ENCODE measurements around the gene CT45A6. TPM values are rescaled to one million over a fixed set of nuclear protein-coding genes. Genes with fewer than 3 reads are reported as not detected.

CT45A6 gene, protein sequence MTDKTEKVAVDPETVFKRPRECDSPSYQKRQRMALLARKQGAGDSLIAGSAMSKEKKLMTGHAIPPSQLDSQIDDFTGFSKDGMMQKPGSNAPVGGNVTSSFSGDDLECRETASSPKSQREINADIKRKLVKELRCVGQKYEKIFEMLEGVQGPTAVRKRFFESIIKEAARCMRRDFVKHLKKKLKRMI
- not detected in 2 replicates for total RNA-seq

DNA sequence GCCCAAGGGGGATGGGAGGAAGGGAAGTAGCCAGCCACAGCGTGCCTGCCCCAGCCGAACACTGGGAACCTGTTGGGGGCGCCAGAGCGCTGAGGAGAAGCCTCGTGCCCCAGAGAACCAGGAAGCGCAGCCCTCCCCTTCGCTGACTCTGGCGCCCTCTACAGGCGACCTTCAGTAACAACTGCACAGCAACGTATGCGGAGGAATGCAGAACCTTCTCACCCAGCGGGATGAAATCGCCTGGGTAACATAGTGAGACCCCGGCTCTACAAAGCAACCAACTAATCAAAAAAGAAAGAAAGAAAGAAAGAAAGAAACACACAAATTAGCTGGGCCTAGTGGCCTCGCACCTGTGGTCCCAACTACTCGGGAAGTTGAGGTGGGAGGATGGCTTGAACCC, at the start of gene CT45A6:
Gene CT45A6 (minus strand): TSS at position 101 of the 400 bp plus-strand sequence. CDS start 3,794 bp downstream, outside the sequence.

DNA sequence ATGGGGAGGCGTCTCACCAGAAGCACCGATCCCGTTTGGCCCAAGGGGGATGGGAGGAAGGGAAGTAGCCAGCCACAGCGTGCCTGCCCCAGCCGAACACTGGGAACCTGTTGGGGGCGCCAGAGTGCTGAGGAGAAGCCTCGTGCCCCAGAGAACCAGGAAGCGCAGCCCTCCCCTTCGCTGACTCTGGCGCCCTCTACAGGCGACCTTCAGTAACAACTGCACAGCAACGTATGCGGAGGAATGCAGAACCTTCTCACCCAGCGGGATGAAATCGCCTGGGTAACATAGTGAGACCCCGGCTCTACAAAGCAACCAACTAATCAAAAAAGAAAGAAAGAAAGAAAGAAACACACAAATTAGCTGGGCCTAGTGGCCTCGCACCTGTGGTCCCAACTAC, 34.6 kb upstream of the CT45A6 start, which contains the start of gene CT45A7:
Gene CT45A7 (minus strand): TSS at position 101 of the 400 bp plus-strand sequence. CDS start 3,747 bp downstream, outside the sequence.

DNA sequence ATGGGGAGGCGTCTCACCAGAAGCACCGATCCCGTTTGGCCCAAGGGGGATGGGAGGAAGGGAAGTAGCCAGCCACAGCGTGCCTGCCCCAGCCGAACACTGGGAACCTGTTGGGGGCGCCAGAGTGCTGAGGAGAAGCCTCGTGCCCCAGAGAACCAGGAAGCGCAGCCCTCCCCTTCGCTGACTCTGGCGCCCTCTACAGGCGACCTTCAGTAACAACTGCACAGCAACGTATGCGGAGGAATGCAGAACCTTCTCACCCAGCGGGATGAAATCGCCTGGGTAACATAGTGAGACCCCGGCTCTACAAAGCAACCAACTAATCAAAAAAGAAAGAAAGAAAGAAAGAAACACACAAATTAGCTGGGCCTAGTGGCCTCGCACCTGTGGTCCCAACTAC, 17.3 kb upstream of the CT45A6 start, which contains the start of gene CT45A2:
Gene CT45A2 (minus strand): TSS at position 101 of the 400 bp plus-strand sequence. CDS start 3,747 bp downstream, outside the sequence.

DNA sequence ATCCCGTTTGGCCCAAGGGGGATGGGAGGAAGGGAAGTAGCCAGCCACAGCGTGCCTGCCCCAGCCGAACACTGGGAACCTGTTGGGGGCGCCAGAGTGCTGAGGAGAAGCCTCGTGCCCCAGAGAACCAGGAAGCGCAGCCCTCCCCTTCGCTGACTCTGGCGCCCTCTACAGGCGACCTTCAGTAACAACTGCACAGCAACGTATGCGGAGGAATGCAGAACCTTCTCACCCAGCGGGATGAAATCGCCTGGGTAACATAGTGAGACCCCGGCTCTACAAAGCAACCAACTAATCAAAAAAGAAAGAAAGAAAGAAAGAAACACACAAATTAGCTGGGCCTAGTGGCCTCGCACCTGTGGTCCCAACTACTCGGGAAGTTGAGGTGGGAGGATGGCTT, 17.2 kb downstream of the CT45A6 start, which contains the start of gene CT45A5:
Gene CT45A5 (minus strand): TSS at position 101 of the 400 bp plus-strand sequence. CDS start 3,774 bp downstream, outside the sequence.

DNA sequence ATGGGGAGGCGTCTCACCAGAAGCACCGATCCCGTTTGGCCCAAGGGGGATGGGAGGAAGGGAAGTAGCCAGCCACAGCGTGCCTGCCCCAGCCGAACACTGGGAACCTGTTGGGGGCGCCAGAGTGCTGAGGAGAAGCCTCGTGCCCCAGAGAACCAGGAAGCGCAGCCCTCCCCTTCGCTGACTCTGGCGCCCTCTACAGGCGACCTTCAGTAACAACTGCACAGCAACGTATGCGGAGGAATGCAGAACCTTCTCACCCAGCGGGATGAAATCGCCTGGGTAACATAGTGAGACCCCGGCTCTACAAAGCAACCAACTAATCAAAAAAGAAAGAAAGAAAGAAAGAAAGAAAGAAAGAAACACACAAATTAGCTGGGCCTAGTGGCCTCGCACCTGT, 34.5 kb downstream of the CT45A6 start, which contains the start of gene CT45A3:
Gene CT45A3 (minus strand): TSS at position 101 of the 400 bp plus-strand sequence. CDS start 3,747 bp downstream, outside the sequence.

Other genes with a start within 250 kb of the CT45A6 start
- gene CT45A1, start 89.1 kb downstream of the CT45A6 start, total RNA-seq, result not detected in 2 replicates
- gene CT45A3, start 34.6 kb downstream of the CT45A6 start, total RNA-seq, result not detected in 2 replicates
- gene CT45A5, start 17.3 kb downstream of the CT45A6 start, total RNA-seq, result not detected in 2 replicates
- gene CT45A2, start 17.2 kb upstream of the CT45A6 start, total RNA-seq, result not detected in 2 replicates
- gene CT45A7, start 34.5 kb upstream of the CT45A6 start, total RNA-seq, result not detected in 2 replicates
- gene CT45A8, start 51.8 kb upstream of the CT45A6 start, total RNA-seq, result not detected in 2 replicates
- not detected in 2 replicates for gene CT45A9, start 69.0 kb upstream of the CT45A6 start, total RNA-seq
- gene CT45A10, start 90.7 kb upstream of the CT45A6 start, total RNA-seq, result not detected in 2 replicates
- gene SAGE1, start 90.9 kb upstream of the CT45A6 start, total RNA-seq, result not detected in 2 replicates
- 10.9 and 16.3 TPM in 2 replicates for gene MMGT1, start 171.2 kb upstream of the CT45A6 start, total RNA-seq
- gene SLC9A6, start 182.6 kb upstream of the CT45A6 start, total RNA-seq, result 12.0 and 15.2 TPM in 2 replicates

Measured in airway epithelial cell (primary cell).